GM10266 (cell line): Measurements from ENCODE around the gene MALSU1.

Source experiments
- DNase-seq: peaks from one replicate; pipeline ENCODE4 v3.0.0; 2012; ENCODE audit errors: extremely low spot score
- CTCF ChIP-seq: IDR thresholded peaks from 2 replicates; pipeline ENCODE4 v1.5.1; 2012; ENCODE audit warnings: mild to moderate bottlenecking, low read depth; ENCODE audit not compliant: control insufficient read depth, insufficient read depth; ENCODE audit errors: missing control alignments

The MALSU1 gene

GRCh38 chr7:23358152-23358674 is 59.1 kb downstream of the MALSU1 start:
- no peak for DNase-seq
- no peak for TF ChIP-seq CTCF
